ENCODE measurements around the gene SMCO2. TPM values are rescaled to one million over a fixed set of nuclear protein-coding genes. Genes with fewer than 3 reads are reported as not detected.
"Not testable (repeated sequence)": the region's sequence is repeated elsewhere in the genome, so short reads cannot be mapped to it uniquely, and the experiment has no call there.

SMCO2 gene
- total RNA-seq, 2 donors from 2014 or later: 0.67 TPM; not detected in 1

- intact Hi-C loops (cut with DNase I): no loop called here
- DNase-seq (ENCODE audit: low spot score): no peak
These were observed 94.6 kb downstream of the SMCO2 start for GRCh38 chr12:27541031-27541719.

DNA sequence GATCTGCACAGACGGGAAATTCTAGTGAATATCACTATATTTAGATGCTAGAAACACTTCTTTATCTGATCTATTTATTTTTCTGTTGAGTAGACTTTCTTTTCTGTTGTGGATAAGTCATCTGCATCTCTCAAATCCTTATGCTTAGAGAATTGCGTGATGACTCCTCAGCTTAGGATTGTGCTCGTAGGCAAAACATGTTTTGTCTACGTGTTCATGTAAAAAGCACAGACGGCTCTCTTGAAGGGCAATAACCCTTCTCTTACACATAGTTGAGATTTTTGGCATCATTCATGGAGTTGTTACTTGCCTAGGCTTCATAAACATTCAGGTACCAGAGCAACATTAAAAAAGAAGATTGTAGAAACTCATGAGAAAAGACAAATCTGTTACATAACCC lies 96.1 kb downstream of the SMCO2 start:
- DNase-seq (ENCODE audit: low spot score): no peak
- intact Hi-C loops (cut with DNase I): no loop called here

GRCh38 chr12:27544858-27545257 lies 98.3 kb downstream of the SMCO2 start:
- DNase-seq (ENCODE audit: low spot score); intact Hi-C loops (cut with DNase I): not testable (repeated sequence)

- DNase-seq (ENCODE audit: low spot score): no peak
- intact Hi-C loops (cut with DNase I): no loop called here
These were observed 99.1 kb downstream of the SMCO2 start for GRCh38 chr12:27545665-27546064.

DNA sequence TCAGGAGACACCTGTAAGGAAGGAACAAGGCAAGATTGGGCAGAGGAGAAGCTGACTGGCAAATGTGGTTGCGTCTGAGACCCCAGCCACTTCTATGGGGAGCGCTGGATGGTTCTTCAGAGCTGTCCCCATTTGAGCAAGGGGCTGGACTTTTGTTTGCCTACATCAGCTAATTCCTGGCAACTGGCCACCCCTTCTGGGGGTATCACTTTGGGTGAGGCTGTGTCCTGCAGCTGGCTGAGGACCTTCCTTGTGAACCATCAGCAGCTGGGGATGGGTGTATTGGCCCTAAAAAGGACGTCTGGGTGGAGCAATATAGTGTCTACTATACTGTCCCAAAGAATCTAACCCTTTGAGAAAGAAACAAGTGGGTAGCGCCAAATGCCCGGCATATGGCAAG lies 101.1 kb downstream of the SMCO2 start:
- DNase-seq (ENCODE audit: low spot score): no peak
- intact Hi-C loops (cut with DNase I): no loop called here

DNA sequence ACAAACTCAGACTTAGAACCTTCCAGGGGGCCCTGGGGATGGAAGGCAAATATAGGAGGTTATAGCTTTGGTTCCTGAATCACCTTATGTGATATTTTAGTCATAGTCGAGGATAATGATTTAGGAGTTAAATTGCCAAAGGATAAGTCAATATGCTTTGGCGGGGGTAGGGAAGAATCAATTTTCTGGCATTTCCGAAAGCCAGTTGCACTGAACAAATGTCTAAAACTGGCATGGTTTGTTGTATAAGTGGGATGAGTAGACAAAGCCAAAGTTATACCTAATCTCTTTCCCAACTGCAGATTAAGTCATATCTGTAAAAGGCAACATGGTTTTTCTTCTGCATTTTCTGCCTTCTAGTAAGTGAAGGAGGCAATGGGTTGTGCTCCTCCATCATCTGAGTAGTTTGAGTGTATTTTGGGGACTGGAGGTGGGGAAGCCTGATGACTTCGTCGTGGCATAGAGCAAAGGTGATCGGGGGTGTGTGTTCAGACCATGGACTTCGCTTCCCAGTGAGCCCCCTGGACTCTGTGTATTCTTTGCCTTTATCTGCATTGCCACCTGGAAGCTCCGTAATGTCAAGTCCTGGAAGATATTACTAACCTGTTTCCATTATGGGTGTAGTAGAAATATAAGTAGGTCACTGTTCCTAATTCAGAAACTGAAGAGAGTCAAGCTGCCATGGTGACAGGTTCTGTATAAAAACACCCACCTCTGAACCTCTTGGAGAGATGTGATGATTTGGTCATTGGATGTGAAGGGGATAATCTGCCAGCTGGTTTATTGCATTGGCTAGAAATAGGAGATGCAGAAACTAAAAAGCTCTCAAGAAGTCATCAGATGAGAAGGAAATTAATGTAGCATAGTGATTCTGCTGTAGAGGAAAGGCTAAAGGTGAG lies 102.0 kb downstream of the SMCO2 start:
- intact Hi-C loops (cut with DNase I): no loop called here
- DNase-seq (ENCODE audit: low spot score): no peak

DNA sequence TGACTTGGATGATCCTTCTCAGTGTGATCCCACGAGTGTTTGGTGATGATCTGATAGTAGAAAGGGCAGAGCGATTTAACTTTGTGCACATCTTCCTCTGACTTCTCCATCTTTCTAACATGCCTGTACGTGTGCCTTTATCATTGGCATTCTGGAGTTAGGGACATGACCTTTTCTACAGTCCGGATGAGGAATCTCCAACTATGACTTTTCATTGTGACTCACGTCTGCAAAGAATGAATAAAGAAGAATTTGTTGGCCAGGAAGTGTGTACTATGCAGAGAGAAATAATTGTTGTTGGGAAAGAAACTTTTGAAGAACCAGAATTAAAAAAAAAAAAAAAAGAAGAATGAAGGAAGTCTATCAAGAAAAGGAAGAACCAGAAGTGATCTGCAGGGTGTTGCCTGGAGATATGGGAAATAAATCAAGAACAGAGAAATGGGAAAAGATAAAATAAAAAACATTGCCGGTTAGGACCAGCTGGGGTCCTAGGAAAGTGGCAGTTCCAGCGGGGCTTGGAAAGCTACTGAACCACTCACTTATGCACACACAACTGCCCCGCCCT lies 102.8 kb downstream of the SMCO2 start:
- DNase-seq (ENCODE audit: low spot score): no peak
- intact Hi-C loops (cut with DNase I): no loop called here

DNA sequence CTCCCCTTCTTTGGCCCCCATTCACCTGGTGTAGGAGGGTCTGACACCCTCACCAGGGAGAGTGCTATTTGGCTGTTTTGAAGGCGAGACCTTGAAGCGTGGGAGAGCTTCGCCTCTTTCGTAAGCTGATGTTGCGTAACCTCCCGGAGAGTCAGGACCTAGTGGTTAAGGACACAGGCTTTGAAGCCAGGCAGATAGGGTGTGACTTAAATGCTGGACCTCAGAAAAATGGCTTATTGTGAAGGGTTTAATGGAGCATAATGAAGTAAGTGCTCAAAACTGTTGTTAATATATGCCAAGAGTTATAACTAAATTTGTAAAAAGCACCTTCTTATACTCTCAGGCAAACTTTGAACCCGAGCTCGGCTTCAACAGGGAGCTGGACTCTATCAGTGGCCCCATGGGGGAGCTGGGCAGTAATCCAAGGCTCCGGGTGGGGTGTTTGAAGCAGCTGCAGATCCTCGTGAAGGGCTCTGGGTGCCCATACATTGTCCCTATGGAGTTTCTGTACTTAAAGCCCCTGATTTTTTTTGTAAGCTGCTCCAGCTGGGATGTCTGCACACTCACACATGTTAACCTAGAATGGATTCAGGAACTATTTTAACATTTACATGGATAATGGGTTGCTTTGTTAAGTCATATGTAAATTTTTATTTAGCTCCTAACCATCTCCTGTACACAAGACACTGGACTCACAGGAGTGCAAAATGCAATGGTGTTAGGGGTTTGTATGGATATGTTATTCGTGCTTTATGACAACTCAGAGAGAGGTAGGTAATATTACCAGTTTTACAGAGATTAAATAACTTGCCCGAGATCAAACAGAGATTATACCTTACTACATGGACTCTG lies 103.5 kb downstream of the SMCO2 start:
- DNase-seq (ENCODE audit: low spot score): peak; percentile 85
- intact Hi-C loops (cut with DNase I): loop anchor here in 1 of 2 donors (10.0 kb wide), 1 partner anchor 75 kb away; no protein-coding TSS in a partner anchor

DNA sequence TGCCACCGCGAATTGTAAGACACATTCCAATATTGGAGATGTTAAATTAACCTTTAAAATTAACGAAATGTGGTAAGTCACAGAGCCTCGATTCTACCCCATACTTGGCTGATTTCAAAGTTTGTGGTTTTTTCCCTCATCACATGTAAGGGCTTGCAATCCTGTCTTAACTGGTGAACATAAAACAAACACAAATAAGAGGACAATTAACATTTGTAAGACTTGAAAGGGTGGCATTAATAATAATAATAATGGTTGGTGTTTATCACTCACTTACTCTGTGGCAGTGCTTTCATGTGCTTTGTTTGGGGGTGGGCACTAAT lies 104.1 kb downstream of the SMCO2 start:
- intact Hi-C loops (cut with DNase I): loop anchor here in 1 of 2 donors (10.0 kb wide), 1 partner anchor 74 kb away; no protein-coding TSS in a partner anchor
- no peak for DNase-seq (ENCODE audit: low spot score)

GRCh38 chr12:27551172-27551840 lies 104.8 kb downstream of the SMCO2 start:
- intact Hi-C loops (cut with DNase I): loop anchor here in 1 of 2 donors (10.0 kb wide), 1 partner anchor 73 kb away; no protein-coding TSS in a partner anchor
- no peak for DNase-seq (ENCODE audit: low spot score)

Other genes with a start within 250 kb of the SMCO2 start
- 100 to 1,000 TPM in 1 of 2 donors, 10 to 100 TPM in 1; 93.3 to 221 TPM for gene STK38L, start 202.4 kb upstream of the SMCO2 start, total RNA-seq
- 10 to 100 TPM in 1 of 2 donors, 1 to 10 TPM in 1; 7.6 to 32.7 TPM for gene BMAL2, start 113.9 kb upstream of the SMCO2 start, total RNA-seq
- 100 to 1,000 TPM in 1 of 2 donors, 10 to 100 TPM in 1; 77.5 to 105 TPM for gene PPFIBP1, start 77.5 kb downstream of the SMCO2 start, total RNA-seq
- 1 to 10 TPM; 1.5 to 2.7 TPM for gene REP15, start 249.7 kb downstream of the SMCO2 start, total RNA-seq